HL-60 (cell line): ENCODE measurements around the gene AIG1.

Source experiments
- DNase-seq, 2 experiments: peaks; one replicate each; pipeline ENCODE4 v3.0.0-alpha.2; 2010 to 2020; ENCODE audit warnings: low read depth in 1 of 2, low spot score in 1 of 2
- H3K27ac ChIP-seq: fragments of 250-450 bp; sonication (Bioruptor Pico); replicated peaks from 2 replicates; pipeline ENCODE4 v1.5.1; 2020; ENCODE audit warnings: mild to moderate bottlenecking, moderate library complexity
- H3K27me3 ChIP-seq: fragments of 250-450 bp; sonication (Bioruptor Pico); 2 replicates; pipeline ENCODE4 v1.5.1; 2021; ENCODE audit warnings: mild to moderate bottlenecking, moderate library complexity; ENCODE audit not compliant: insufficient read depth, poor library complexity, severe bottlenecking
- H3K4me3 ChIP-seq: replicated peaks from 2 replicates; pipeline ENCODE4 v1.5.1; 2011; ENCODE audit warnings: mild to moderate bottlenecking, control low read depth, low read length; ENCODE audit not compliant: insufficient read depth
- CTCF ChIP-seq: IDR thresholded peaks from one replicate; pipeline ENCODE4 v1.5.1; 2011; ENCODE audit warnings: low read length, control low read depth, inconsistent platforms; ENCODE audit not compliant: insufficient read depth
- GABPA ChIP-seq: IDR thresholded peaks from 2 replicates; pipeline ENCODE4 v1.6.1; 2012; ENCODE audit warnings: low read depth
- POLR2AphosphoS5 ChIP-seq: IDR thresholded peaks from 2 replicates; pipeline ENCODE4 v1.6.1; 2012; ENCODE audit warnings: low read depth
- REST ChIP-seq: IDR thresholded peaks from 2 replicates; pipeline ENCODE4 v1.6.1; 2012; ENCODE audit warnings: low read depth; ENCODE audit not compliant: insufficient replicate concordance
- SPI1 ChIP-seq: IDR thresholded peaks from 2 replicates; pipeline ENCODE4 v1.6.1; 2012; ENCODE audit warnings: low read depth, mild to moderate bottlenecking, borderline replicate concordance

The AIG1 gene

GRCh38 chr6:143224516-143224915 is 163.8 kb downstream of the AIG1 start:
- Histone ChIP-seq H3K27ac (no peak overlapping the region), H3K27me3 (no peaks in the 10 kb centered on the region), H3K4me3 (no peak overlapping the region)
- no peak for DNase-seq
- TF ChIP-seq GABPA = no peak
- no peak for TF ChIP-seq SPI1
- no peak for TF ChIP-seq POLR2AphosphoS5
- no peak for TF ChIP-seq CTCF
- no peak for TF ChIP-seq REST

- H3K27me3 ChIP-seq = no peaks in the 10 kb centered on the region
- H3K27ac ChIP-seq = no peak overlapping the region
- DNase-seq = no peak
- no peak overlapping the region for H3K4me3 ChIP-seq
- no peak for TF ChIP-seq CTCF
- no peak for TF ChIP-seq GABPA
- TF ChIP-seq SPI1 = no peak
- no peak for TF ChIP-seq REST
- no peak for TF ChIP-seq POLR2AphosphoS5
Measured at GRCh38 chr6:143225929-143226328, 165.2 kb downstream of the AIG1 start.

GRCh38 chr6:143227675-143228074 is 167.0 kb downstream of the AIG1 start:
- no peak overlapping the region for H3K27ac ChIP-seq
- TF ChIP-seq GABPA (no peak), CTCF (no peak), SPI1 (no peak), REST (no peak), POLR2AphosphoS5 (no peak)
- no peak overlapping the region for H3K4me3 ChIP-seq
- no peak for DNase-seq
- no peaks in the 10 kb centered on the region for H3K27me3 ChIP-seq
